ENCODE measurements around the gene MAPK14.

DNA sequence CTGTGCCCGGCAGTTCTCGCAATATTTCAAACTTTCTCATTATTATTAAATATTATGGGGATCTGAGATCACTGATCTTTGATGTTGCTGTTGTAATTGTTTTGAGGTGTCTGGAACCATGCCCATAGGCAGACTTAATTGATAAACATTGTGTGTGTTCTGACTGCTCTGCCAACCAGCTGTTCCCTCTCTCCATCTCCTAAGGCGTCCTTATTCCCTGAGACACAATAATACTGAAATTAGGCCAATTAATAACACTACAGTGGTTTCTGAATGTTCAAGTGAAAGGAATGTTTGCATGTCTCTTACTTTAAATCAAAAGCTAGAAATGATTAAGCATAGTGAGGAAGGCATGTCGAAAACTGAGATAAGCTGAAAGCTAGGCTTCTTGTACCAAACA is 7.6 kb downstream of the MAPK14 start:
- TF ChIP-seq, protein P1, sequence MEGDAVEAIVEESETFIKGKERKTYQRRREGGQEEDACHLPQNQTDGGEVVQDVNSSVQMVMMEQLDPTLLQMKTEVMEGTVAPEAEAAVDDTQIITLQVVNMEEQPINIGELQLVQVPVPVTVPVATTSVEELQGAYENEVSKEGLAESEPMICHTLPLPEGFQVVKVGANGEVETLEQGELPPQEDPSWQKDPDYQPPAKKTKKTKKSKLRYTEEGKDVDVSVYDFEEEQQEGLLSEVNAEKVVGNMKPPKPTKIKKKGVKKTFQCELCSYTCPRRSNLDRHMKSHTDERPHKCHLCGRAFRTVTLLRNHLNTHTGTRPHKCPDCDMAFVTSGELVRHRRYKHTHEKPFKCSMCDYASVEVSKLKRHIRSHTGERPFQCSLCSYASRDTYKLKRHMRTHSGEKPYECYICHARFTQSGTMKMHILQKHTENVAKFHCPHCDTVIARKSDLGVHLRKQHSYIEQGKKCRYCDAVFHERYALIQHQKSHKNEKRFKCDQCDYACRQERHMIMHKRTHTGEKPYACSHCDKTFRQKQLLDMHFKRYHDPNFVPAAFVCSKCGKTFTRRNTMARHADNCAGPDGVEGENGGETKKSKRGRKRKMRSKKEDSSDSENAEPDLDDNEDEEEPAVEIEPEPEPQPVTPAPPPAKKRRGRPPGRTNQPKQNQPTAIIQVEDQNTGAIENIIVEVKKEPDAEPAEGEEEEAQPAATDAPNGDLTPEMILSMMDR (IDR thresholded peaks at IDR 0.05; ENCODE audit: low read depth, low read length, poor library complexity, severe bottlenecking), result no peak
- TF ChIP-seq EZH2phosphoT487 (IDR thresholded peaks at IDR 0.05; ENCODE audit: borderline replicate concordance, low read length), result no peak
